Measurements from ENCODE around the gene LYST. TPM values are rescaled to one million over a fixed set of nuclear protein-coding genes. Genes with fewer than 3 reads are reported as not detected.
A peak's percentile ranks its signal among the peaks of the same experiment; 100 is the strongest.

LYST gene
- total RNA-seq, 2 donors from 2014 or later = 21.9 to 41.7 TPM

DNA sequence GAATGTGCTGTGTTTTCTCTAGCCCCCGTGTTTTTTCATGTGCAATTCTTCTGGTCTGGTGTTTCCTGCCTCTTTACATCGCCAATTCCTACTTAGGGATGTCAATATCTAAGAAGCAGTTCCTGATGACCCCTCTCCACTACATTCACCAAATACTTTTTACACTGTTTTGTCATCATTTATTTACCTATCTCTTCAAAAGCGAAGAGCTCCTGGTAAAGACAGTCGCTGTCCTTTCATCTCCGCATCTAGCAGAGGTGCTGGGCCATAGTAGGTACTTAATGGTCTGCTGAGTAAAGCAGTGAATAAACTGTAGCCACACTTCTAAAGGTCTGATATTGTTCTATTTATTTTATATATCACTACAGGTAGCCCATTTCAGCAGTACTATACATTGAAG, 43.0 kb downstream of the LYST start:
- no peaks in the 10 kb centered on the region for H3K36me3 ChIP-seq
- TF ChIP-seq, protein P1, sequence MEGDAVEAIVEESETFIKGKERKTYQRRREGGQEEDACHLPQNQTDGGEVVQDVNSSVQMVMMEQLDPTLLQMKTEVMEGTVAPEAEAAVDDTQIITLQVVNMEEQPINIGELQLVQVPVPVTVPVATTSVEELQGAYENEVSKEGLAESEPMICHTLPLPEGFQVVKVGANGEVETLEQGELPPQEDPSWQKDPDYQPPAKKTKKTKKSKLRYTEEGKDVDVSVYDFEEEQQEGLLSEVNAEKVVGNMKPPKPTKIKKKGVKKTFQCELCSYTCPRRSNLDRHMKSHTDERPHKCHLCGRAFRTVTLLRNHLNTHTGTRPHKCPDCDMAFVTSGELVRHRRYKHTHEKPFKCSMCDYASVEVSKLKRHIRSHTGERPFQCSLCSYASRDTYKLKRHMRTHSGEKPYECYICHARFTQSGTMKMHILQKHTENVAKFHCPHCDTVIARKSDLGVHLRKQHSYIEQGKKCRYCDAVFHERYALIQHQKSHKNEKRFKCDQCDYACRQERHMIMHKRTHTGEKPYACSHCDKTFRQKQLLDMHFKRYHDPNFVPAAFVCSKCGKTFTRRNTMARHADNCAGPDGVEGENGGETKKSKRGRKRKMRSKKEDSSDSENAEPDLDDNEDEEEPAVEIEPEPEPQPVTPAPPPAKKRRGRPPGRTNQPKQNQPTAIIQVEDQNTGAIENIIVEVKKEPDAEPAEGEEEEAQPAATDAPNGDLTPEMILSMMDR (IDR thresholded peaks at IDR 0.05) = no peak
- TF ChIP-seq POLR2AphosphoS5 (IDR thresholded peaks at IDR 0.05) (no peak), POLR2A (IDR thresholded peaks at IDR 0.05) (no peak)
- H3K4me3 ChIP-seq = no peak overlapping the region
- peaks cover 4% of the 10 kb centered on the region for H3K4me1 ChIP-seq (replicated peaks)
- no peak overlapping the region for H3K27ac ChIP-seq
- H3K27me3 ChIP-seq (replicated peaks; ENCODE audit: insufficient read depth) = no peaks in the 10 kb centered on the region
- WGBS = 92% methylated on average over 5 of the region's 5 CpGs
- DNase-seq (ENCODE audit: low spot score) = no peak
- H3K9me3 ChIP-seq = no peaks in the 10 kb centered on the region
- intact Hi-C loops (cut with DNase I) = no loop called here

DNA sequence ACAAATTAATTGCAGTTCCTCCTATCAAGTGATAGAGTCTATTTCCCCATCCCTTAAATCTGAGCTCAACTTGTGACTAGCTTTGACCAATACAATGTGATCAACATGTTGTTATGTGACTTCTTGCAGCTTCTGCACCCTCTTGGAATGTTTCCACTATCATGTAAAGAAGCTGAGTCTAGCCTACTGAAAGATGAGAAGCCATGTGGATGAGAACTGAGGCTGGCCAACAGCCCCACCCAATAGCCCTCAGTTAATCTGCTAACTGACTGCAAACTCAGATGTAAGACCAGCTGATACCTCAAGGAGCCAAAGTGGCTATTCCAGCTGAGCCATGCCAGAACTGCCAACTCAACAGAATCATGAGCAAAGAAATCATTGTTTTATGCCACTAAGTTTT, 44.0 kb downstream of the LYST start:
- Histone ChIP-seq H3K4me3 (no peak overlapping the region), H3K27ac (no peak overlapping the region), H3K27me3 (replicated peaks; ENCODE audit: insufficient read depth) (no peaks in the 10 kb centered on the region), H3K36me3 (no peaks in the 10 kb centered on the region), H3K9me3 (no peaks in the 10 kb centered on the region), H3K4me1 (replicated peaks) (peaks cover 4% of the 10 kb centered on the region)
- TF ChIP-seq, protein P1 (IDR thresholded peaks at IDR 0.05) = no peak
- TF ChIP-seq POLR2A (IDR thresholded peaks at IDR 0.05) = no peak
- TF ChIP-seq POLR2AphosphoS5 (IDR thresholded peaks at IDR 0.05) = no peak
- DNase-seq (ENCODE audit: low spot score) = no peak
- intact Hi-C loops (cut with DNase I) = no loop called here

DNA sequence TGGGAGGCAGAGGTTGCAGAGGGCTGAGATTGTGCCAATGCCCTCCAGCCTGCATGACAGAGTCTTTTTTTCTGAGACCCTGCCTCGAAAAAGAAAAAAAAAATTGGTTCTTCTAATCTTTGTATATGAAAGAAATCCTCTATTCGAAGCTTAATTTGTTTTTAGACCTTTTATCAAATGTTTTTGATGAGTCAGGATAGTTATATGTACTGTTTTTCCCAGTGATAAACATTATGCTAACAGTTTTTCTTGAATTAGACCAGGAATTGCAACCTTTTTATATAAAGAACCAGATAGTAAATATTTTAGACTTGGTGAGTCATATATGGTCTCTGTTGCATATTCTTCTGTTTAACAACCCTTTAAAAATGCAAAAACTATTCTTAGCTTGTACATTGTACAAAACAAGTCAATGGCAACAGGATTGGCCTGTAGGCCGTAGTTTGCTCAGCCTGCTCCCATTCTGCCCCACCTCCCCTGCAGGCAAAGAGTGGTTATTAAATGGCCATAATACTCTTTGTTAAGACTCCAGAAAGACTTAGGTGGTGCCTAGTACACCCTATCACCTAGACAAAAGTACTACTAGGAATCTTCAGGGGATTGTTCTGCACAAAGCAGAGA, 45.2 kb downstream of the LYST start:
- Histone ChIP-seq H3K4me1 (replicated peaks) (peaks cover 4% of the 10 kb centered on the region), H3K4me3 (no peak overlapping the region), H3K27me3 (replicated peaks; ENCODE audit: insufficient read depth) (no peaks in the 10 kb centered on the region), H3K27ac (no peak overlapping the region), H3K9me3 (no peaks in the 10 kb centered on the region), H3K36me3 (no peaks in the 10 kb centered on the region)
- TF ChIP-seq POLR2AphosphoS5 (IDR thresholded peaks at IDR 0.05) = no peak
- no peak for TF ChIP-seq POLR2A (IDR thresholded peaks at IDR 0.05)
- TF ChIP-seq, protein P1 (IDR thresholded peaks at IDR 0.05) = no peak
- intact Hi-C loops (cut with DNase I) = no loop called here
- 81% methylated on average over 3 of the region's 3 CpGs for WGBS
- no peak for DNase-seq (ENCODE audit: low spot score)

DNA sequence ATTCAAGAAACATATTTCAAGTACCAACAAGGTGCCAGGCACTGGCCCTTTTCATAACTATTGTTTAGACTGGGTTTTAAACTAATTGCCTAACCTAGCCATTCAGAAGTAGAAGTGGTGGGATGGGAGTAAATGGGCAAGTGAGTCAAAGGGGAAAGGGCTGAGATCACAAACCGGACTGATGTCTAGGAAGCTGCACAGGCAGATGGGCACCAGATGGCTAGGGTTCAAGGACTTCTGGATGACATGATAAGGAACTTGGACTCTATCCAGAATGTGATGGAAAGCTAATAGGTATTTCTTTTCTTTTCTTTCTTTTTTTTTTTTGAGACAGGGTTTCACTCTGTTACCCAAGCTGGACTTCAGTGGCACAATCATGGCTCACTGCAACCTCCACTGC, 46.6 kb downstream of the LYST start:
- Histone ChIP-seq H3K27ac (no peak overlapping the region), H3K36me3 (no peaks in the 10 kb centered on the region), H3K4me3 (no peak overlapping the region), H3K4me1 (replicated peaks) (no peaks in the 10 kb centered on the region), H3K27me3 (replicated peaks; ENCODE audit: insufficient read depth) (no peaks in the 10 kb centered on the region), H3K9me3 (no peaks in the 10 kb centered on the region)
- no peak for DNase-seq (ENCODE audit: low spot score)
- WGBS = 96% methylated on average over 1 of the region's 1 CpG
- intact Hi-C loops (cut with DNase I) = no loop called here
- TF ChIP-seq POLR2A (IDR thresholded peaks at IDR 0.05) (no peak), POLR2AphosphoS5 (IDR thresholded peaks at IDR 0.05) (no peak)
- TF ChIP-seq, protein P1 (IDR thresholded peaks at IDR 0.05) = no peak

DNA sequence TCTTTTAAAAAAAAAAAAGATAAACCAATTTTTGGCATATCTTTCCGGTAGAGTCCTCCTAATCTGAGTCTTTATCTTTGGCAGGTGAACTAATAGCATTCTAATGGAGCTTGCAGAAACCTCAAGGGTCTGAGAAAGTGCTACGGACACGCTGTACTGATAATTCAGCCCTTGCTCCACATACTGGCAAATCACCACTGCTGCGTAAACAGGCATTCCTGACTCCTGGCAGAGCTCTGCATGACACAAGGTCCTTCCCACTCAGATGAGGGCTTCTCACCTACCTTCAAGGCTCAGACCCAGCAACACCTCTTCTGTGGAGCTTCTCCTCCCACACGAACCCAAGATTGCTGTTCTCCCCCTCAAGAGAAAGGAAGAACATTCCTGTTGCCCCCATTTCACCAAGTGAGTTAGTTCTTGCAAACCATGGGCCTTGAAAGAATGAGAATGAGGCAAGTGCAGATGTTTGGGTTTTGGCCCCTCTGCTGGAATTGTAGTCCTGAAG, 48.0 kb downstream of the LYST start:
- Histone ChIP-seq H3K4me1 (replicated peaks) (no peaks in the 10 kb centered on the region), H3K4me3 (no peak overlapping the region), H3K9me3 (no peaks in the 10 kb centered on the region), H3K27ac (no peak overlapping the region), H3K27me3 (replicated peaks; ENCODE audit: insufficient read depth) (no peaks in the 10 kb centered on the region), H3K36me3 (no peaks in the 10 kb centered on the region)
- no peak for TF ChIP-seq POLR2AphosphoS5 (IDR thresholded peaks at IDR 0.05)
- no peak for TF ChIP-seq POLR2A (IDR thresholded peaks at IDR 0.05)
- TF ChIP-seq, protein P1 (IDR thresholded peaks at IDR 0.05) = no peak
- peak; percentile 17 for DNase-seq (ENCODE audit: low spot score)
- intact Hi-C loops (cut with DNase I) = no loop called here
- WGBS = 23% methylated on average over 5 of the region's 5 CpGs

Data from prostate gland (tissue), 2 donors.